8988T (cell line): Measurements from ENCODE around the gene SAMD11.
A peak's percentile ranks its signal among the peaks of the same experiment; 100 is the strongest.

Experiments used
- DNase-seq: peaks from one replicate; pipeline ENCODE4 v3.0.0; 2011

SAMD11 gene

DNA sequence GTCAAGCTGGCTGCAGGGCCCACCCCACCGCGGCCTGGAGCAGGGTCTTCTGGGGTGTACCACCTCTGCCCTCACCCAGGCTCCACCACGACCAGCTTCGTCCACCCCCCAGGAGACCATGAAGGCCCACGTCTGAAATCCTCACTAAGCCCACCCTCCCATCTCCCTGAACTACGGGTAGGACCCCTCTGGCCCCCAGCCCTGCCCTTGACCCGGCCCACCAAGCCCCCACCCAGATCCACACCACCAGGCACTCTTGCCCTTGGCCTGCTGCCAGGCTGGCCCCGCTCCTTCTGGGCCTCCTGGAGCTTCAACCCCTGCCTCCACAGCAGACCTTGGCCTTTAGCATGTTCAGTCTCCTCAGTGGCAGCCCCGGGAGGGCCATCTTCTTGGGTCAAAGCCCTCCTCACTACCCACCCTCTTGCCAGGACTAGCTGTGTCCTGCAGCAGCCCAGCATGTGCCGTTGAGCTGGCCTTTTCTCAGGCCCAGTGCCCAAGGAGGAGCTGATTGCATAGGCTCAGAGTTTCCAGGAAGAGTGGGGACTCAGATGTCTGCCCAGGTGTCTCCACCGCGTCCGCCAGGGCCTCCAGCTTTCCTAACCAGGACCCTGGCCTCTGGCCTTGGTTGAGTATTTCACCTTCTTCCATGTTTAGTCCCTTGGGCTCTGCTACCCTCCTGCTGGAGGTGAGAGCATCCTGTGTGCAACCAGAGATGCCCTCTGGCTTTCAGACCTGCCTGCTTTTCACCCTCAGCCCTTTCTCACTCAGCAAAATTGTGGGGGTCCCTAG lies 17.7 kb upstream of the SAMD11 start:
- DNase-seq, result peak; percentile 17

DNA sequence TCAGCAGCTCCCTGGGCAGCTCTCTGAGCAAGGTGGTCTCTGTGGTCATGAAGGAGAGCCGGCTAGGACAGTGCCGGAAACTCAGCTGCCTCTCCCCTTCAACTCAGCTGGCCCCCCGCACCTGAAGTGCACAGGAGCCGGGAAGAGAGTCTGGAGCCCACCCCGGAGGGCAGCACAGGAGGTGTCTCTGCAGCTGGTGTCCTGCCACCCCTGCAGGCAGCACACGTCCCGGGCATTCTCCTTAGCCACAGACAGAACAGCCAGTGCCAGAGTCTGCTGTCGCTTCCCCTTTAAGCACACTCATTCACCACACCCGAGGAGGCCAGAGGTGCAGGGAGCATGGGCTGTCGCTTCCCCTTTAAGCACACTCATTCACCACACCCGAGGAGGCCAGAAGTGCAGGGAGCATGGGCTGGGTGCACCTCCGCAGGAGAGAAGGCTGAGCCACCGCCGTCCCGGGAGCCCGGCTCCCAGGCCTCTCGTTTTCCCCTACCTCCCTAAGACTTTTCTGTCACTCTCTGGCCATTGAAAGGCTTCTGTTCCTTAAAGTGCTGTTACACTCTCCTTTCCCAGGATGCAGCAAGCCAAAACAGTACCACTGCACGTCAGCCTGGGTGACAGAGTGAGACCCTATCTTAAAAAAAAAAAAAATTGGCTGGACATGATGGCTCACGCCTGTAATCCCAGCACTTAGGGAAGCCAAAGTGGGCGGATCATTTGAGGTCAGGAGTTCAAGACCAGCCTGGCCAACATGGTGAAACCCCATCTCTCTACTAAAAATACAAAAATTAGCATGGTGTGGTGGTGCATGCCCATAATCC lies 16.9 kb upstream of the SAMD11 start:
- peak; percentile 67 for DNase-seq

DNA sequence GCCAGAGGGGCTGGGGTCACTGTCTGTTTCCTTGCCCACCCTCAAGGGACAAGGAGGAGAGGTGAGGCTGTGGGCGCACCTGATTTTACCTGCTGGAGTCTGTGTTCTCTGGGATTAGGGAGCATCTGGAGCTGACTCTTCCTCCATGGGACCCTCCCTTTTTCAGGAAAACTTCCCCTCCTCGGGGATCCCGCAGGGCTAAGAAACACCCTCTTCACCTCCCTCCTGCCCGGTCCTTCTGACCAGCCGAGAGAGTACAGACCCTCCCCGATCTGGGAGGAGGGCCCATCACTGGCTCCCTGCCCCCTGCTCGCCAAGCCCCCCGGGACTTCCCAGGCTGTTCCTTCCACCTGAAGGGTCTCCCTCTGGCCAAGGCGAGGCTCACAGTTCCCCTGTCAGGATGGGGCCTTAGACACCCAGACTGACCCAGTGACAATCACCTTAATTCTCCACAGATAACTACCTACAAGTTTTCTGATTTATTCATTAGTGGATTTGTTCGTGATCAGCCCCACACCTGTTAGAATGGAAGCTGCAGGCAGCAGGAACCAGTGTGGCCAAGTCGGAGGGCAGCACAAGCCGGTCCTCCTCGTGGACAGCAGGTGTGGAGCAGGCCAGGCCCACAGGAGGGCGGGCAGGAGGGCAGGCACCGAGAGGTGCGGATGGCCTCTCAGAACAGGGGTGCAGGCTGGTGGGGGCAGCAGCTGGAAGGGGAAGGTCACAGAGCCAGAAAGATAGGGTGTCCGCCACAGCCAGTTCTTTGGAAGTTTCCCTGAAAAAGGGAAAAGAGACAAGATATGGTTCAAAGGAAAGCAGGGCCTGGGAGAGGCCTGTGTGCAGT lies 15.9 kb upstream of the SAMD11 start:
- DNase-seq, result peak; percentile 13

DNA sequence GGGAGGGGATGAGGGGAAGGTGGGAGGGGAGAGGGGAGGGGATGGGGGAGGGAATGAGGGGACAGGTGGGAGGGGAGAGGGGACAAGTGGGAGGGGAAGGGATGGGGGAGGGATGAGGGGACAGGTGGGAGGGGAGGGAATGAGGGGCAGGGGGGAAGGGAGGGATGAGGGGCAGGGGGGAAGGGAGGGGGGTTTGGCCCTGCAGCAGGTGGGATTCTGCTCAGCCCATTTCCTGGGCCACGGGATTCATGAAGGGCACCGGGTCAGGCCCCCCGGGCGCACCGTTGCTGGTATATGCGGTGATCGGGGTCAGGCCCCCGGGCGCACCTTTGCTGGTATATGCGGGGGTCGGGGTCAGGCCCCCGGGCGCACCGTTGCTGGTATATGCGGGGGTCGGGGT lies 15.1 kb upstream of the SAMD11 start:
- no peak for DNase-seq

DNA sequence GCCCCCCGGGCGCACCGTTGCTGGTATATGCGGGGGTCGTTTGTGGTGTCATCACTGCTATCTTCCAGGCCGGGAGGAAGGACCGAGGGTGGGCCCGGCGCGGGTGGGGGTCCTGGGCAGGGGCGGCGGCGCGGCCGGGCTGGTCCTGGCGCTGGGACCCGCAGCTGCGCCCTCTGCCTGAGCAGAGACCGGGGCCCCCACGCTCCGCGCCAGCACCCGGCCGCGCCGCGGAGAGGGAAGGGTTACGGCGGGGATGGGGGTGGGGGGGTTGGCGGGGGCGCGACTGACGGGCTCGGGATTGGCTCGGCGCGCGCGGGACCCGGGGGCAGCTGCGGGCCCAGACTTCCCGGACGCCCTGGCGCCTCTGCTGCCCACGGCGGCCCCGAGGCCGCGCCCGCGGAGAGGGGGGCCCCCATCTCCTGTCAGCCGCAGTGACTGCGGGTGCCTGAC lies 13.8 kb upstream of the SAMD11 start:
- DNase-seq, result no peak

DNA sequence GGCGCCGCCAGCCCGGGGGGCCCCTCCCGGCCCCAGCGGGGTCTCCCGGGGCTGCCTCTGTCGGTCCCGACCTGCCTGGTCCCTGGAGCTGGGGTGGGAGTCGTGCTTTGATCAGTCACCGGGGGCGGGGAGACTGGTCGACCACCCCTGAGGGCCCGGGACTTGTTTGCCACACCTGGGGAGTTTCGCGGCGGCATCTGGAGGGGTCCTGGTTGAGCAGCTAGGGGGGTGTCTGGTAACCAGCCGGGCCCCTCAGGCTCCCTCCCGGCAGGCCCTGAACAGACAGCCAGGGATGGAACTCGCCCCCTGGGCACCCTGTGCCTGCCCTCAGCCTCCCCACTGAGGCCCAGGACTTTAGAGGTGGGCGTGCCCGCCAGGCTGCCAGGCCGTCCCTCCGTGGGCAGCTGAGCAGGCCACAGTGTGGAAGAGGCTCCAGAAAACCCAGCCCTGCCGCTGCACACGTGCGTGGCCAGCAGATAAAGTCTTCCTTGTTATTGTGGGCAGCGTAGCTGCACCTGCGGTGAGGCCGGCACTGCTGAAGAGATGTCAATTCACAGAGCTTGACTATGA lies 13.3 kb upstream of the SAMD11 start:
- DNase-seq, result peak; percentile 8

DNA sequence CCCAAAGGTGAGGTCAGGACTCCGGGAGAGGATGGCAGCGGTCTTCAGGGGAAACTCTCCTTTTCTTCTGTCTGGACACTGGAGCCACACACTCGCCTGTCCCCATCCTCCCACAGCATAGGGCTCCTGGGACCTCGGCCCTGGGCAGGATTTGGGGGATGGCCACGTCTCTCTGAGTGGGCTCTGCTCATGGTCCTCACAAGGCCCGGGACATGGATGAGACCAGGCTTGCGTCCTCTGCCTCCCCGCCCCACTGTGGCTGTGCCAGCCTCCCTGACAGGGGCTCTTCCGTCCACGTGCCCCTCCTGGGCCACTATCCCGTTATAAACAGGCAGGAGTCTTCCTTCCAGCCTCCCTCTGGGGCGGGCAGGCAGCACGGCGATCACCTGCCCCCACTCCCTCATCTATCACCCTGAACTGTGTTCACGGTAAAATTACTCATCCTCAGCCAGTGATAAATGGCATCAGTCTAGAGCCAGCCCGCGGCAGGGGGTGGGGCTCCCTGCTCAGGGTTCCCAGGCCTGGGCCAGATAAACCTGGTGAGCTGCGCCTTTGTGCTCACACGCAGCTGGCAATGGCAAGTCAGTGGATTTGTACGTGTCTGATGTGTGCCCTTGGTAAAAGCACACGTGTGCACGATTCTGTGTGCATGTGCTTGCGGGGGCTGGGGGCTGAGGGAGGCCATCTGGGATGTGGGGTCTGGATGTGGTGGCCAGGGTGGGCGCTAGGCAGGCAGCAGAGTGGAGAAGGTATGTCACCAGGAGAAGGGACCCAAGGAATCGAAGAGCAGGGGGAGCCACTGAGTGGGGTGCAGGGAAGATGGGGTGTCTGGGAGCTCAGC lies 12.6 kb upstream of the SAMD11 start:
- peak; percentile 8 for DNase-seq

DNA sequence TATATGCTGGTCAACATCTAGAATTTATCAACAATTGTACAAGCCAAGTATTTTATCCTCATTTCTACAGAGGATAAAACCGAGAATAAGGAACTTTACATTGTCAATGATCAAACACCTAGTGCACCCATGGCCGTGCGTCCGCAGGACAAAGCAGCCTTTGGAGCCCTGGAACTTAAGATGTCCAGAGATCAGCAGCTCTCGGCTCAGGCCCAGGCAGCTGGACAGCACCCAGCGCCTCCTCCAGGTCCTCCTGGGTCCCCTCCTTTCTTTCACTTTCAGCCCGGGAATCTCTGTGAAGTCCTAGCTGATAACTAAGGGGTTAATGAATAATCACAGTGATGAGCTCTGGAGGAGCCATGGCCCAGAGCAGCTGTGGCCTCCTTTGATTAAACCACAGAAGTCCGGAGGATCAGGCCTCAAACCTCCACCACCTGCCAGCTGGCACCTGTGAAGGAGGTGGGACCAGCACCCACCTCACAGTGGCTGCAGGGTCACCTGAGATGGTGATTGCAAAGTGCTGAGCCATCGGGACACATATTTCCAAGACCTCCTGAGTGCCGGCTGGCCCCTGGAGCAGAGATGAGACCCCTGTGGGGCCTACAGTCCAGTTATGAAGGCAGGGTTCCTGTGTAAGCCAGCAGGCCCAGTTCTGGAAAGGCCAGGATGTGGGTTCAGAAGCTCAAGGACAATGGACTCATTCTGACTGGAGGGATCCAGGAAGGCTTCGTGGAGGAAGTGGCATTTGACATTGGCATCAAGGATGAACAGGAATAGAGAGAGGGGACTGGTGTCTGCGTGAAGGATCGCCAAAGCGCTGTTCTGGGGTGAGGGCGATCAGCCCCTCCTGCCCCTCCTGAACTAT lies 11.6 kb upstream of the SAMD11 start:
- peak; percentile 9 for DNase-seq

DNA sequence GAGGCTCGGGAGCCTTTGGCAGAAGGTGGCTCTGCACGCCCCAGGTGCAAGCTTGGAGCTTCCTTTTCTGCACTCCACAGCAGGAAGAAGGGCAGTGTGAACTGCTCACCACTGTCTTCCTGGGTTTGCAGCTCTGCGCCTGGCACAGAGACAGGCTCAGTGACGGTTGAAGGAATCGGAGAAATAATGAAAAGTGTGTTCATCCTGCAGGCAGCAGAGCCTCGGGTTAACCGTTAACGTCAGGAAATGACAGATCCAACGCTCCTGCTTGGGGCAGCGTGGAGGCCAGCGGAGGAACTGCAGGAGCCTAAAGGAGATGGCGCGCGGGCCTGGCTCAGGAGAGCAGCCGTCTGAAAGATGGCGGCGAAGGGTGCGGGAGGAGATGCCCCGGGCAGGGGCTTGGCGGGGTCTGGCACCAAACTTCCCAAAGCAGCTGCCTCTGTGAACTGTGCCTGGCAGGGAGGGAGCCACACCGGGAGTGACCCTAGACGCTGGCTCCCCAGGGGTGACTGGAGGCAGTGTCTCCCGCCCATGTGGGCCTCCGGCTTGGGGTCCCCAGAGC lies 10.9 kb upstream of the SAMD11 start:
- no peak for DNase-seq

DNA sequence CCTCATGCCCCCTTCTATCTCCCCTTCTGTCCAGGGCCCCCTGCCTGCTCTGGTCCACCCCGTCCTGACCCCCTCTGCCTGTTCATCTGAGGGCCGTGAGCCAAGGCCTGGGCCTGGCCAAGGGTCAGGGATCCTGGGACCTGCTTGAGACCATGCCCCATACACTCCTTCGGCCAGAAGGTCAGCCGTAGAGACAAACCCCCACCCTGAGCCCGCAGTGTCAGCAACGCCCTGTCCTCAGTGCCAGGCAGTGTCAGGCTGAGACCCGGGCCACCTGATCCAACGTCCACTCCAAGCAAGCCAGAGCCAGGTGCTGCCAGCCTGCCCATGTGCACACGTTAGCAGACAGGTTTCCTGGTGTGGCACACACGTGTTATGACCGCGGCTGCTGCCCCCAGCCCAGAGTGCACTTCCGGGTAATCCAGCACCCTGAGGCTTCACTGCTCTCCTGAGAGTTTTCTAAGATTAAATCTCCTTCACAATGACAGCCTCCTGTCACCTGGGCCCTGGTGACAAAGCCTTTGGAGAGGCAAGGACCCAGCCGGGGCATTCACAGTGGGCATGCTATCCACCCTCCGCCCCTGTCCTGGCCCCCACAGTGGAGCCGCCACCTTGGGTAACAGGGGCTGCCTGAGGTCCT lies 10.1 kb upstream of the SAMD11 start:
- no peak for DNase-seq

DNA sequence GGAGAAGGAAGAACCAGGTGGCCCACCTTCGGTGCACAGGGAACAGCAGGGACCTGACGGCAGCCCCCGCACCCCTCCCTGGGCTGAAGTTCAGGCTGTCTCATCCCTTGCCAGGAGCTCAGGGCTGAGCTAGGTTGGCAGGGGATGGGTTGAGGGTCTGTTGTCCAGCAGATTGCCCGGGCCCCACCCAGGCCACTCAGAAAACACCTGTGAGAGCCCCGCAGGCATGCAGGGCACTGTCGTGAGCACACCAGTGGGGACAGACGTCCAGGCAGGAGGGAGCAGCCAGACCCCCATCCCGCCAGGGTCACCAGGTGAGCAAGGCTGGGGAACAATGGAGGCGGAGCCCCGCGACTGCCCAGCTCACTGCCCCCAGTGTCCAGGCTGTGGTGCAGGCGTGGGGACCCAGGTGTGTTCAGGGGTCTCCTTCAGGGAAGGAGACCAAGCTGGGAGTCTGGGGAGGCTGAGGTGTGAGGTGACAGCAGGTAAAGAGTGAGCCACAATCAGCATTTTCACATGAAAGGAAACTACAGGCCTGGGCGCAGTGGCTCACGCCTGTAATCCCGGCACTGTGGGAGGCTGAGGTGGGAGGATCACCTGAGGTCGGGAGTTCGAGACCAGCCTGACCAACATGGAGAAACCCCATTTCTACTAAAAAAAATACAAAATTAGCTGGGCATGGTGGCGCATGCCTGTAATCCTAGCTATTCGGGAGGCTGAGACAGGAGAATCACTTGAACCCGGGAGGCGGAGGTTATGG lies 9.4 kb upstream of the SAMD11 start:
- no peak for DNase-seq

DNA sequence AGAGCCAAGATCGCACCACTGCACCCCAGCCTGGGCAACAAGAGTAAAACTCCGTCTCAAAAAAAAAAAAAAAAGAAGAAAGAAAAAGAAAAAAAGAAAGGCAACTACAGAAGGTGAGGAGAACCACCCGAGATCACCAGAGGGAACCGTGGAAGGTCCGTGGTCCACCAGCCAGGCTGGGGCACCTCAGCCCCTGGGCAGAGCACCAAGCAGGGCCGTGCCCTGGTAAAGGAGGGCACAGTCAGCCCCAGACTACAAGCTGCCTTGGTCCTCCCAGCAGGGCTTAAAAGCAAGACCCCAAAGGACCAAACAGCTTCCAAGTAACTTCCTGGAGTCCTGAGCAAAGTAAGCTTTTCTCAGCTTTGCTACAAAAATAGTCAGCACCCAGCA lies 8.8 kb upstream of the SAMD11 start:
- no peak for DNase-seq

DNA sequence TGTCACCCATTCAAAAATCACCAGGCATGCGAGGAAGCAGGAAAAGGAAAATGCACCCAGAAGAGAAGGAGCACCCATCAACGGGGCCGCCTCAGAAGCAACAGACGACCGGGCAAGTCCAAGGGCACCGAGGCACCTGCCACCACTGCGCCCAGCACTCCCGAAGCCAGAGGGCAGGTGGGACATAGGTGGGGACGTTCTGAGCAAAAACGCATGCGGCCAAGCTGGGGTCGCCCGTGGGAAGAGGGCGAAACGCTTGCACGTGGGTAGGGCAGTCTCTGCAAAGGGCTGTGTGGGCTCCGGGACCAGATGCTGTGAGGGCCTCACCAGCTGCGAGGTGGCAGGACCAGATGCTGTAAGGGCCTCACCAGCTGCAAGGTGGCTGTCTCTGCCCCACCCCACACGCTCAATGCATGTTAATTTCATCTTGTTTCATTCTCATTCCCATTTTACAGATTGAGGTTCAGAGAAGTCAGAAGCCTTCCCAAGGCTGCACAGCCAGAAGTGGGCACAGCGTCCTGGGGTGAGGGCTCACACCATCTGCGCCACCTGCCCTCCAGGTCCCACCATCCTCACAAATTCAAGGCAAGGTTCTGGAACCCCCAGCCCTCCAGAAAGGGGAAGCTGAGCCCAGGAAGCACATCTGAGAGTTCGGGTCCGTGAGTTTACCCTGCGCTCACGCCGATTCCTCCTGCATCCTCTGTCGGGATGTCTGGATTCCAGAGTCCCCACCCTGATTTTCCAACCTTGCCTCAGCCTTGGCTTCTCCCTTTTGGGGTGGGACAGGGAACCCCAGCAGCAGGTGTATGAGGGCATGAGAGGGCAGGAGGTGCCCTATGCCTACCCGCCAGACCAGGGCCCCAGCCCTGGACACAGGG lies 8.2 kb upstream of the SAMD11 start:
- DNase-seq, result no peak

DNA sequence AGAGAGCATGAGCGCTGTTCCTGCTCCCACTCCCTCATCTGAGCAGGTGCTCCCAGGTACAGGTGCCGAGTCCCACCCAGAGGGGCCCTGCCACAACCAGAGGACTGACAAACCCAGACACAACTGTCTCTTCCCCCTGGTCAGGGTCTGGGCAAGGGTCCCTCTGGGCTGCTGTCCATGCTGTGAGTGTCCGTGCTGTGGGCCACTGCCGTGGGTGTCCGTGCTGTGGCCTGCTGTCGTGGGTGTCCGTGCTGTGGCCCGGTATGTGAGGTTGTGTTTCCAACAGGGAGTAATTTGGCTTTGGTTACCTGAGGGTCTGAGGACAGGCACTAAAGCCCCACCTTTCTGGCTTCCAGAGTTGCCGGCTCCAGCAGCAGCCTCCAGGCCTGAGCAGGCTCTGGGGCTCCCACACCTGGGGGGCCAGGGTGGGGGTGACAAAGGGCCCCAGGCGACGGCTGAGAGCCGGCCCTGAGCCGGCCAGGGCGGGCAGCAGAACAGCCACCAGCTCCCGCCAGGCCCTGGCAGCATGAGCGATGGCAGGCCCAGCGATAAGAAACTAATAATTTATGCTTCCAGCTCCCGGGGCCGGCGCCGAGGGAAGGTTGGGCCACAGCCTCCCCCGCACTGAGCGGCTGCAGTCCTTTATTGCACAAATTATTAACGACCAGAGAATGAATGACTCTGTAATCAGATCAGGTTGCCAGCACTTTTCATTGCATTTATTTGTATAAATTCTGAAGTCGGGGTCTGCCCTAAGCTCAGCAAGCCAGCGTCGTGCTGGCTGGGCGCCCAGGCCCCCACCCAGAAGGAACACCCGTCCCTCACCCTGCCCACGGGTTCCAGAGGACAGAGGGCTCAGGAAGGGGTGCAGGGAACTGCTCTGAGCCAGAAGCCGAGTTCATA lies 7.3 kb upstream of the SAMD11 start:
- no peak for DNase-seq

DNA sequence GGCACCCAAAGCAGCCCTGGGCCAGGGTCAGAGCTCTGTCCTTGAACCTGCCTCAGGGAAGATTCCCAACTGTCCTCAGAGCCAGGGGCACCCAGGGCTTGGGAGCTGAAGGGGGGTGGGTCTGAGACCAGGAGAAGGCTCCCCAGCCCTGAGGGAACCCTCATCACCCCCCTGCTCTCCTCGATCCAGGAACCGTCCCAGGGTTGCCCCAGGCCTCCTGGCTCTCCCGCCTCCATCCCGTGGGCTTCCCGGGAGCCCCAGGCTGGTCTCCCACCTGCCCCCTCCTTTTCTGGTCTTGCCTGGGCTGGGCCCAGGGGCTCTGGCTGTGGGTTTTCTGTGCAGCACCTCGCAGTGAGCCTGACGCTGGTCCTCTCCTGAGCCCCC lies 6.7 kb upstream of the SAMD11 start:
- no peak for DNase-seq

DNA sequence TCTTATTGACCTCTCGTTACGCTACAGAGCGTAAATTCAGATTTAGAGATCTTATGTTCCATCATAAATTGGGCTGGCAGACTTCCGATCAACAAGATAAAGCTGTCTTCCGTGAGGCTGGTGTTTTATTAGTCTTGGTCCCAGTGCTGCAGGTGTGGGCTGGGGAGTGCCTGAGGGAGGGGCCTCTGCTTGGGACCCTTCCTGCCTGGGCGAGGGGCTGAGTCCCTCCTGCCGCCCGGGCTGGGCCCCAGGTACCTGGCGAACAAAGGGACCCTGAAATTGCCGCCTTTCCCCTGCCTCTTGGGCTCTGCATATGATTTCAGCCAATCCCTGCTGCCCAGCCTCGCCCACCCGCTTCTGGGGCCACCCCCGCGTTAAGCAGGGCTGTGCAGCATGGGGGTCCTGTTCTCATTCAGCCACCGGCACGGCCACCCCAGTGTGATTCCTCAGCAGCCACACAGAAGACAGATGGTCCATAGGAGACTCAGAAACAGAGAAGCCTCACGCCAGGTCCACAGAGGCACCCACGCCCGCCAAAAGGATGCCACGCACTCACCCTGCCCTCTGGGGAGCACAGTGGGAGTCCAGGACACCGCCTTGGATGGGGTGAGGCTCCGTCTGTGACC lies 6.1 kb upstream of the SAMD11 start:
- DNase-seq, result no peak

DNA sequence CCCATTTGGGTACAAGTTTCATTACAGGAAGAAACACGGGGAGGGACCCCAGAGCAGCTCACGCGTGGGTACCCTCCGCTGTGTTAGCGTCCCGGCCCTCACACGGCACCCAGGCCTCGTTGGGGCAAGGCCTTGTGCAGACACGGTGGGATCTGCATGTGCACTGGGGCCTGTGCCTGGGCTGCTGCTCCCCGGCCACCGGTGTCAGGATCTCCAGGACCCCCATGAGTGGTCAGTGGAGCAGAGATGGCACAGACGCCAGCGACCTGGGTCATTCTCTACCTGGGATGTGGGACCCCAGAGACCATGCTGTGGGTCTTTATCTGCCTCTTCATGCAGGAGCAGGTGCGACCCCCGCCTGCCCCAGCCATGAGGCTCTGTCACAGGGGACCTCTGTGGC lies 5.4 kb upstream of the SAMD11 start:
- no peak for DNase-seq
